ENCODE results near the gene SARS2.

DNA sequence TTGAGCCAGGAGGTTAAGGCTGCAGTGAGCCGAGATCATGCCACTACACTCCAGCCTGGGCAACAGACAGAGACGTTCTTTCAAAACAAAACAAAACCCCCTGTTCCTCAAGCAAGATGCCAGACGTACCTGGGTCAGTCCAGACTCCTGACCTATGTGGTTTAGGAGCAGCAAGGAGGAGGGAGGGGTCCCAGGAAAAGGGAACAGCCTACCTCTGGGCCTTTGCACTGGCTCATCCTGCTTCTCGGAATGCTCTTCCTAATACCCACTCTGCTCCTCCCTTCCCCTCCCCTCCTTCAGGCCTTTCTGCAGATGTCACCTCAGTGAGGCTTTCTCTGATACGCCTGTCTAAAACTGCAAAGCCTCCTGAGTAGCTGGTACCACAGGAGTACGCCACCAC is 62.0 kb downstream of the SARS2 start:
- TF ChIP-seq, protein P1, sequence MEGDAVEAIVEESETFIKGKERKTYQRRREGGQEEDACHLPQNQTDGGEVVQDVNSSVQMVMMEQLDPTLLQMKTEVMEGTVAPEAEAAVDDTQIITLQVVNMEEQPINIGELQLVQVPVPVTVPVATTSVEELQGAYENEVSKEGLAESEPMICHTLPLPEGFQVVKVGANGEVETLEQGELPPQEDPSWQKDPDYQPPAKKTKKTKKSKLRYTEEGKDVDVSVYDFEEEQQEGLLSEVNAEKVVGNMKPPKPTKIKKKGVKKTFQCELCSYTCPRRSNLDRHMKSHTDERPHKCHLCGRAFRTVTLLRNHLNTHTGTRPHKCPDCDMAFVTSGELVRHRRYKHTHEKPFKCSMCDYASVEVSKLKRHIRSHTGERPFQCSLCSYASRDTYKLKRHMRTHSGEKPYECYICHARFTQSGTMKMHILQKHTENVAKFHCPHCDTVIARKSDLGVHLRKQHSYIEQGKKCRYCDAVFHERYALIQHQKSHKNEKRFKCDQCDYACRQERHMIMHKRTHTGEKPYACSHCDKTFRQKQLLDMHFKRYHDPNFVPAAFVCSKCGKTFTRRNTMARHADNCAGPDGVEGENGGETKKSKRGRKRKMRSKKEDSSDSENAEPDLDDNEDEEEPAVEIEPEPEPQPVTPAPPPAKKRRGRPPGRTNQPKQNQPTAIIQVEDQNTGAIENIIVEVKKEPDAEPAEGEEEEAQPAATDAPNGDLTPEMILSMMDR (IDR thresholded peaks at IDR 0.05; ENCODE audit: low read depth, low read length): no peak
- TF ChIP-seq, protein P2, sequence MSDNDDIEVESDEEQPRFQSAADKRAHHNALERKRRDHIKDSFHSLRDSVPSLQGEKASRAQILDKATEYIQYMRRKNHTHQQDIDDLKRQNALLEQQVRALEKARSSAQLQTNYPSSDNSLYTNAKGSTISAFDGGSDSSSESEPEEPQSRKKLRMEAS (IDR thresholded peaks at IDR 0.05; ENCODE audit: low read depth, low read length): no peak
